HepG2 (cell line): Measurements from ENCODE around the gene URB1. TPM values are rescaled to one million over a fixed set of nuclear protein-coding genes. Genes with fewer than 3 reads are reported as not detected.

Experiments used
- ATAC-seq: fragments of 200-7000 bp; cut with Tn5 transposase; 3 replicates; pipeline ENCODE4 v1.9.1; 2020; ENCODE audit warnings: mild to moderate bottlenecking, moderate library complexity
- BruUV-seq: library from RNA; stranded (reverse); fragments of 400-500 nt; replicated peaks from 2 replicates; lab custom pipeline; 2021; lab: Mats Ljungman, UMichigan
- CTCF ChIA-PET: fragments of 300-600 bp; formaldehyde crosslinking; extraction: SDS; loops from one replicate; lab custom pipeline; 2021; ENCODE audit warnings: low total read pairs, inconsistent platforms, low intra/inter-chr PET ratio; lab: Yijun Ruan, JAX
- POLR2A ChIA-PET: fragments of 350-600 bp; sonication (Branson Sonifier 250); formaldehyde crosslinking; loops from one replicate; lab custom pipeline; 2020; ENCODE audit warnings: antibody characterized with exemption, inconsistent platforms; lab: Yijun Ruan, JAX
- DNase-seq: peaks from one replicate; pipeline ENCODE4 v3.0.0-alpha.2; 2015; ENCODE audit warnings: low spot score
- FAIRE-seq: peaks from 3 replicates; lab custom pipeline; 2011; peaks lifted over from hg19 to GRCh38; lab: Jason Lieb, UNC
- H2AFZ ChIP-seq: one replicate; pipeline ENCODE4 v1.6.1; 2011; ENCODE audit warnings: low read length, inconsistent platforms
- H3K27ac ChIP-seq: fragments of 300-600 bp; 3 replicates; pipeline ENCODE4 v1.8.0; 2011; ENCODE audit warnings: mixed run types, mild to moderate bottlenecking, mixed read lengths, low read length, inconsistent platforms; ENCODE audit not compliant: insufficient read depth; ENCODE audit errors: extremely low read length
- H3K27me3 ChIP-seq, 2 experiments: fragments of 200-600 bp in 1 of 2; 2 replicates in 1 of 2; 3 replicates in 1 of 2; pipeline versions ENCODE4 v1.6.0 to v1.8.0; 2011; ENCODE audit warnings: low read length in 2 of 2, mild to moderate bottlenecking in 2 of 2, moderate library complexity in 2 of 2, inconsistent platforms in 1 of 2; ENCODE audit not compliant: insufficient read depth in 2 of 2, control insufficient read depth in 1 of 2
- H3K36me3 ChIP-seq, 2 experiments: fragments of 200-600 bp in 1 of 2; replicated peaks in 1 of 2; 2 replicates in 1 of 2; 3 replicates in 1 of 2; pipeline versions ENCODE4 v1.5.1 to v1.8.0; 2011; ENCODE audit warnings: low read length in 2 of 2, inconsistent platforms in 1 of 2; ENCODE audit not compliant: insufficient read depth in 2 of 2, control insufficient read depth in 1 of 2
- H3K4me1 ChIP-seq: 2 replicates; pipeline ENCODE4 v1.5.1; 2012; ENCODE audit warnings: low read length, inconsistent platforms; ENCODE audit not compliant: insufficient read depth
- H3K4me2 ChIP-seq: 2 replicates; pipeline ENCODE4 v1.6.0; 2011; ENCODE audit warnings: low read depth, low read length, inconsistent platforms
- H3K4me3 ChIP-seq, 3 experiments: fragments of 200-600 bp in 1 of 3; sonication (generic), shearing (Covaris generic) in 1 of 3; replicated peaks in 1 of 3; 2 replicates each; pipeline ENCODE4 v1.5.1; 2011 to 2016; ENCODE audit warnings: low read length in 3 of 3, inconsistent platforms in 2 of 3, low read depth in 2 of 3, mild to moderate bottlenecking in 2 of 3, control low read depth in 1 of 3, mixed read lengths in 1 of 3; ENCODE audit not compliant: insufficient read depth in 1 of 3
- H3K79me2 ChIP-seq: one replicate; pipeline ENCODE4 v1.6.1; 2011; ENCODE audit warnings: low read length, inconsistent platforms; ENCODE audit not compliant: insufficient read depth
- H3K9ac ChIP-seq: 2 replicates; pipeline ENCODE4 v1.6.0; 2011; ENCODE audit warnings: mild to moderate bottlenecking, low read depth, low read length, inconsistent platforms; ENCODE audit not compliant: insufficient read depth
- H3K9me3 ChIP-seq: 2 replicates; pipeline ENCODE4 v1.5.1; 2012; ENCODE audit warnings: mild to moderate bottlenecking, low read length
- H4K20me1 ChIP-seq: 2 replicates; pipeline ENCODE4 v1.6.0; 2011; ENCODE audit warnings: inconsistent platforms, mild to moderate bottlenecking, low read length, moderate library complexity; ENCODE audit not compliant: insufficient read depth
- ATF7 ChIP-seq, 2 experiments: fragments of 450-650 bp in 1 of 2; sonication (generic) in 1 of 2; formaldehyde crosslinking in 1 of 2; IDR thresholded peaks; 2 replicates each; pipeline versions ENCODE4 v1.4.0 to v1.6.1; 2016 to 2020; ENCODE audit warnings: antibody characterized with exemption in 1 of 2, mild to moderate bottlenecking in 1 of 2, missing genetic modification reagents in 1 of 2
- BHLHE40 ChIP-seq: IDR thresholded peaks from 2 replicates; pipeline ENCODE4 v1.6.1; 2011; ENCODE audit warnings: low read length, improper control_type of control experiment
- BORCS8-MEF2B ChIP-seq: sonication (generic); formaldehyde crosslinking; IDR thresholded peaks from 2 replicates; pipeline ENCODE4 v1.8.0; 2022; ENCODE audit warnings: mild to moderate bottlenecking, missing genetic modification reagents
- KLF11 ChIP-seq: IDR thresholded peaks from 2 replicates; pipeline ENCODE4 v1.6.1; 2016; ENCODE audit warnings: missing compliant biosample characterization
- MAZ ChIP-seq, 2 experiments: sonication (generic) in 1 of 2; formaldehyde crosslinking in 1 of 2; IDR thresholded peaks; 2 replicates each; pipeline versions ENCODE4 v1.5.0 to v1.6.1; 2012 to 2020; ENCODE audit warnings: low read depth in 2 of 2, mild to moderate bottlenecking in 2 of 2, borderline replicate concordance in 1 of 2, improper control_type of control experiment in 1 of 2, low read length in 1 of 2, missing genetic modification reagents in 1 of 2, moderate library complexity in 1 of 2
- THAP9 ChIP-seq: sonication (generic); formaldehyde crosslinking; IDR thresholded peaks from 2 replicates; pipeline ENCODE4; 2020; ENCODE audit warnings: missing genetic modification reagents, mild to moderate bottlenecking, borderline replicate concordance
- U2AF1 ChIP-seq: fragments of 200-400 bp; formaldehyde crosslinking; optimal IDR thresholded peaks from 2 replicates; pipeline ENCODE3; 2017; ENCODE audit warnings: mild to moderate bottlenecking, low read depth, low read length
- ZBTB26 ChIP-seq: IDR thresholded peaks from 2 replicates; pipeline ENCODE4 v1.6.1; 2016; ENCODE audit warnings: missing compliant biosample characterization, missing genetic modification reagents, borderline replicate concordance
- ZBTB4 ChIP-seq: sonication (generic); formaldehyde crosslinking; IDR thresholded peaks from 2 replicates; pipeline ENCODE4 v1.4.0; 2020; ENCODE audit warnings: missing genetic modification reagents, mild to moderate bottlenecking, borderline replicate concordance
- ZFP41 ChIP-seq: sonication (generic); formaldehyde crosslinking; IDR thresholded peaks from 2 replicates; pipeline ENCODE4 v1.4.0; 2020; ENCODE audit warnings: mild to moderate bottlenecking, missing genetic modification reagents, borderline replicate concordance
- ZMYM3 ChIP-seq: sonication (generic); formaldehyde crosslinking; IDR thresholded peaks from 2 replicates; pipeline ENCODE4 v1.5.1; 2020; ENCODE audit warnings: mild to moderate bottlenecking, missing genetic modification reagents
- ZNF280D ChIP-seq: sonication (generic); formaldehyde crosslinking; IDR thresholded peaks from 2 replicates; pipeline ENCODE4 v1.5.1; 2020; ENCODE audit warnings: mild to moderate bottlenecking, missing genetic modification reagents
- ZNF672 ChIP-seq: sonication (generic); formaldehyde crosslinking; IDR thresholded peaks from 2 replicates; pipeline ENCODE4 v1.8.1; 2022; ENCODE audit warnings: missing genetic modification reagents
- WGBS: methylation state at CpG from one replicate; pipeline ENCODE4 v1.1.6; 2017; ENCODE audit warnings: low lambda C conversion rate; 5-methylcytosine and 5-hydroxymethylcytosine counted together
- in situ Hi-C: cut with HindIII; loops from 2 replicates; pipeline ENCODE4 v1.10.0; 2017; ENCODE audit warnings: low pct_unique_long_range_greater_than_20kb; ENCODE audit not compliant: extremely low pct_ligation_motif_present
- intact Hi-C: fragments of 100-400 bp; cut with micrococcal nuclease; formaldehyde crosslinking; loops from one replicate; pipeline ENCODE4 v1.10.0; 2022; ENCODE audit not compliant: unreplicated experiment
- polyA plus RNA-seq, 8 experiments: library from polyadenylated mRNA; depleted of rRNA in 3 of 8; stranded (reverse) in 7 of 8; unstranded in 1 of 8; fragments of >200 nt; fragmentation: Illumina TruSeq in 4 of 8; extraction: Trizol in 4 of 8; gene quantifications; 2 replicates each; pipeline versions ENCODE4 v1.2.1 to v1.2.3, GENCODE V29; 2011 to 2016; ENCODE audit warnings: low read depth in 4 of 8, missing spikeins in 1 of 8, mixed read lengths in 1 of 8; ENCODE audit not compliant: insufficient read depth in 1 of 8
- total RNA-seq, 5 experiments: library from RNA; depleted of rRNA; stranded (reverse); fragments of >200 nt; fragmentation: Illumina TruSeq; extraction: Trizol; gene quantifications; 2 replicates each; pipeline ENCODE4 v1.2.3, GENCODE V29; 2016; ENCODE audit warnings: low read depth in 1 of 5

Gene URB1
- total and polyA plus RNA-seq, 2 of the 13 experiments (the other 11 are each of a cell fraction or from before 2014, with no cell fraction given), result 4.5 to 16.7 TPM

- Histone ChIP-seq H3K79me2 (no peaks in the 10 kb centered on the region), H3K4me2 (no peak overlapping the region), H3K4me1 (peaks cover 28% of the 10 kb centered on the region), H3K27me3 (no peaks in the 10 kb centered on the region), H3K4me3 (no peak overlapping the region), H4K20me1 (no peaks in the 10 kb centered on the region), H3K9me3 (no peaks in the 10 kb centered on the region), H3K27ac (no peak overlapping the region), H3K36me3 (peaks cover 7 to 41% of the 10 kb centered on the region in 2 experiments; a peak in 4 of 5 replicates), H2AFZ (no peak overlapping the region), H3K9ac (no peak overlapping the region)
- BruUV-seq, result no TSS peak
- ChIA-PET CTCF (no interaction called here), POLR2A (no interaction called here)
- DNase-seq (no peak), ATAC-seq (no peak), FAIRE-seq (no peak)
- 100% methylated on average over 8 of the region's 9 CpGs for WGBS
- in situ Hi-C loops, result no loop called here
- intact Hi-C loops, result no loop called here
- no peak for TF ChIP-seq KLF11
- no peak for TF ChIP-seq BORCS8-MEF2B
- TF ChIP-seq BHLHE40, result no peak
- no peak for TF ChIP-seq U2AF1
- no peak for TF ChIP-seq ZNF672
- TF ChIP-seq ZBTB4 (CRISPR knock-in tag), result no peak
- TF ChIP-seq ATF7 (IDR thresholded peaks at IDR 0.05), result no peak
- TF ChIP-seq ATF7 (CRISPR knock-in tag; IDR thresholded peaks at IDR 0.05), result no peak
- TF ChIP-seq MAZ (IDR thresholded peaks at IDR 0.05; ENCODE audit: borderline replicate concordance, low read depth, low read length), result no peak
- no peak for TF ChIP-seq MAZ (CRISPR knock-in tag; IDR thresholded peaks at IDR 0.05; ENCODE audit: low read depth)
- TF ChIP-seq ZMYM3 (CRISPR knock-in tag), result no peak
- TF ChIP-seq THAP9 (CRISPR knock-in tag), result no peak
- TF ChIP-seq ZNF280D, result no peak
- no peak for TF ChIP-seq ZBTB26 (CRISPR knock-in tag)
- TF ChIP-seq ZFP41 (CRISPR knock-in tag), result no peak
Observed at GRCh38 chr21:32311621-32312020, 81.2 kb downstream of the URB1 start.
